ENCODE data around the gene SECISBP2L.

DNA sequence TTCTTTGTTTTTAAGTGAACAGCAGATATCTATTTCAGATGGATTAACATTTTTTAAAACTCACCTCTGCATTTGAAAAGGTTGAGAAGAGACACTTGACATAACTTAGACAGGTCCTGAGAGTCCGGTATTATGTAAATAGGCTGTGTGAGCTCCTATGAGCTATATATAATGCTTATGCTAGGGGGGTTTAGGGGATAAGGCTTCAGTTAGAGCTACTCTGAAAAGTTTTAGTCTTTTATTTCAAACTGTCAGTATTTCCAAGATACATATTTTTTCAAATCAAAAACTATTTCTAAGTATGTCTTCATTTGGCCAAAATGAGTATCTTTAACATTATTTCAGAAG is 99.4 kb downstream of the SECISBP2L start:
- TF ChIP-seq CTCF (conservative IDR thresholded peaks at IDR 0.05) (no peak), EZH2 (IDR thresholded peaks at IDR 0.05; ENCODE audit: low read depth) (no peak)
